Measurements from ENCODE around the gene TMEM167B.

DNA sequence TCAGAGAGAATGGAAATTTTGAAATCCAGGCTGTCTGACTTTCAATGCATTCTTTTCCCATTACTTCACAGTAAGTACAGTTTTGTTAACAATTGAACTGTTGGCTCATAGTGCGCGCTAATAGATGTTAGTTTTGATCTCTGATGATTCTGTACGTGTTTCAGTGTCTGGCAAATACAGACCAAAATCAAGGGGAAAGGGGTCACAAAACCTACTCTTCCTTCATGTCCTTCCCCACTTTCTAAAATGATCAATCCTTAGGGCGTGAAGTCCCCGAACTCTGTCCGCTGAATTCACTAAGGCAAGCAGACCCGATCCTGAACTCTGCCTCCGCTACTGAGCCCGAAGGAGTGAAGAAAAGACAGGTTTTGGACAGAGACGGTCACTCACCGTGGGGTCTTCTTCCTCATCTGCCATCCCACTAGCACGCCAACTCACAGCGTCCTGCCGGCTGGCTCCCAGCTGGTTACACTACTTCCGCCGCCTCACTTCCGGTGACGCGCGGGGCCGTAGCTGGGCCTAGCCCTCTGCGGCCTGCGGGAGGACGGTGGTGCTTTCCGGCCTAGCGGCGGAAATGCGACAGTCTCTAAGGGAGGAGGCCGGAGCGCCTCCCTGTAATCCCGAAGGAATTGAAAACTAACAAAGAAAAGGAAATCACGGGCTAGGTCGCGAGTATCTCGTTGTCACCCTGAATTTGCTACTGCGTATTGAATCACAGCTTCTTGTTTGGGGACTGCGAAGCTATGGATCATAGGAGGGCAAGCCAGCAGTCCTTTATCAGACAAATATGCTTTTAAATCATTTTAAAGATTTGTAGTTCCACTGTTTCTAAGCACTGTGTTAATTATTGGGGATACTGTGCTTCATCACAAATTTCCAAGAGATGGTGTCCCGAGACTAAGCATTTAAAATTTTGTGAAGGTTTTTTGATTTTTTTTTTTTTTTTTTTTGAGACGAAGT lies 14.8 kb upstream of the TMEM167B start, which contains the start of gene TAF13:
- TF ChIP-seq, protein P1, sequence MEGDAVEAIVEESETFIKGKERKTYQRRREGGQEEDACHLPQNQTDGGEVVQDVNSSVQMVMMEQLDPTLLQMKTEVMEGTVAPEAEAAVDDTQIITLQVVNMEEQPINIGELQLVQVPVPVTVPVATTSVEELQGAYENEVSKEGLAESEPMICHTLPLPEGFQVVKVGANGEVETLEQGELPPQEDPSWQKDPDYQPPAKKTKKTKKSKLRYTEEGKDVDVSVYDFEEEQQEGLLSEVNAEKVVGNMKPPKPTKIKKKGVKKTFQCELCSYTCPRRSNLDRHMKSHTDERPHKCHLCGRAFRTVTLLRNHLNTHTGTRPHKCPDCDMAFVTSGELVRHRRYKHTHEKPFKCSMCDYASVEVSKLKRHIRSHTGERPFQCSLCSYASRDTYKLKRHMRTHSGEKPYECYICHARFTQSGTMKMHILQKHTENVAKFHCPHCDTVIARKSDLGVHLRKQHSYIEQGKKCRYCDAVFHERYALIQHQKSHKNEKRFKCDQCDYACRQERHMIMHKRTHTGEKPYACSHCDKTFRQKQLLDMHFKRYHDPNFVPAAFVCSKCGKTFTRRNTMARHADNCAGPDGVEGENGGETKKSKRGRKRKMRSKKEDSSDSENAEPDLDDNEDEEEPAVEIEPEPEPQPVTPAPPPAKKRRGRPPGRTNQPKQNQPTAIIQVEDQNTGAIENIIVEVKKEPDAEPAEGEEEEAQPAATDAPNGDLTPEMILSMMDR (conservative IDR thresholded peaks at IDR 0.05) = peak; percentile 46; the same call in 1 of the 2 replicates
- TF ChIP-seq EZH2 (IDR thresholded peaks at IDR 0.05; ENCODE audit: low read depth) = no peak

Data from PC-9 (cell line).